Fibroblast of lung (primary cell): ENCODE results near the gene MFAP4. TPM values are rescaled to one million over a fixed set of nuclear protein-coding genes. Genes with fewer than 3 reads are reported as not detected.

Experiments
- DNase-seq, 2 donors: peaks; one replicate each; pipeline versions ENCODE4 v3.0.0 to v3.0.0-alpha.2; 2010; ENCODE audit warnings: low read depth in 2 of 2
- H2AFZ ChIP-seq: 2 replicates; pipeline ENCODE4 v1.5.1; 2012; ENCODE audit warnings: low read length, control low read depth, inconsistent platforms
- H3K27ac ChIP-seq: 2 replicates; pipeline ENCODE4 v1.5.1; 2011; ENCODE audit warnings: low read length, control low read depth; ENCODE audit not compliant: insufficient read depth
- H3K27me3 ChIP-seq: 2 replicates; pipeline ENCODE4 v1.5.1; 2011; ENCODE audit warnings: mild to moderate bottlenecking, low read length; ENCODE audit not compliant: control insufficient read depth, insufficient read depth
- H3K36me3 ChIP-seq: 2 replicates; pipeline ENCODE4 v1.5.1; 2011; ENCODE audit warnings: low read length; ENCODE audit not compliant: control insufficient read depth, insufficient read depth
- H3K4me1 ChIP-seq: 2 replicates; pipeline ENCODE4 v1.5.1; 2011; ENCODE audit warnings: low read length; ENCODE audit not compliant: control insufficient read depth, insufficient read depth; ENCODE audit errors: extremely low read depth
- H3K4me2 ChIP-seq: 2 replicates; pipeline ENCODE4 v1.5.1; 2011; ENCODE audit warnings: low read length, control low read depth; ENCODE audit not compliant: insufficient read depth; ENCODE audit errors: extremely low read depth
- H3K4me3 ChIP-seq, 4 experiments: fragments of 200-600 bp in 1 of 4; sonication (generic) in 1 of 4; replicated peaks in 1 of 4; 2 replicates each; pipeline ENCODE4 v1.5.1; 2011 to 2016; ENCODE audit warnings: low read length in 4 of 4, low read depth in 3 of 4, mild to moderate bottlenecking in 3 of 4, control low read depth in 2 of 4, inconsistent platforms in 1 of 4, mixed read lengths in 1 of 4; ENCODE audit not compliant: insufficient read depth in 1 of 4; ENCODE audit errors: control extremely low read depth in 1 of 4
- H3K79me2 ChIP-seq: 2 replicates; pipeline ENCODE4 v1.5.1; 2012; ENCODE audit warnings: mild to moderate bottlenecking, low read length, inconsistent platforms; ENCODE audit not compliant: control insufficient read depth, insufficient read depth
- H3K9ac ChIP-seq: 2 replicates; pipeline ENCODE4 v1.5.1; 2011; ENCODE audit warnings: mild to moderate bottlenecking, low read length, control low read depth; ENCODE audit not compliant: insufficient read depth
- H3K9me3 ChIP-seq: 2 replicates; pipeline ENCODE4 v1.5.1; 2012; ENCODE audit warnings: low read depth, low read length; ENCODE audit not compliant: control insufficient read depth, insufficient read depth
- H4K20me1 ChIP-seq: 2 replicates; pipeline ENCODE4 v1.5.1; 2011; ENCODE audit warnings: low read length; ENCODE audit not compliant: control insufficient read depth, insufficient read depth; ENCODE audit errors: extremely low read depth
- CTCF ChIP-seq, 2 donors: IDR thresholded peaks in 1 of 2; conservative IDR thresholded peaks in 1 of 2; 1 replicate in 1 of 2; 2 replicates in 1 of 2; pipeline ENCODE4 v1.5.1; 2011 to 2012; ENCODE audit warnings: low read length in 2 of 2, control low read depth in 1 of 2, inconsistent platforms in 1 of 2, low read depth in 1 of 2, mild to moderate bottlenecking in 1 of 2
- EZH2 ChIP-seq: IDR thresholded peaks from 2 replicates; pipeline ENCODE4 v1.5.1; 2012; ENCODE audit warnings: low read length, control low read depth, mild to moderate bottlenecking; ENCODE audit errors: missing control alignments
- polyA plus RNA-seq, 2 donors: library from polyadenylated mRNA; depleted of rRNA in 1 of 2; stranded (reverse) in 1 of 2; unstranded in 1 of 2; fragments of >200 nt; gene quantifications; 2 replicates each; pipeline ENCODE4 v1.2.1, GENCODE V29; 2011 to 2012; ENCODE audit warnings: missing spikeins in 1 of 2
- total RNA-seq: library from RNA; depleted of rRNA; stranded (reverse); fragments of >200 nt; gene quantifications from 2 replicates; pipeline ENCODE4 v1.2.1, GENCODE V29; 2014

The MFAP4 gene
- total and polyA plus RNA-seq, 2 donors (not counting 1 experiment from before 2014, with no cell fraction given): 53.3 to 81.3 TPM

- DNase-seq: no peak
- Histone ChIP-seq H3K27ac (no peak overlapping the region), H3K4me1 (no peaks in the 10 kb centered on the region), H3K4me2 (no peak overlapping the region), H2AFZ (no peak overlapping the region), H3K4me3 (no peak overlapping the region), H3K9me3 (no peaks in the 10 kb centered on the region), H3K27me3 (no peaks in the 10 kb centered on the region), H3K36me3 (no peaks in the 10 kb centered on the region), H4K20me1 (no peaks in the 10 kb centered on the region), H3K9ac (no peak overlapping the region), H3K79me2 (no peaks in the 10 kb centered on the region)
- TF ChIP-seq EZH2: no peak
- no peak for TF ChIP-seq CTCF (conservative IDR thresholded peaks at IDR 0.05 in 1 of 2, IDR thresholded peaks at IDR 0.05 in 1 of 2; ENCODE audit: low read depth in 1 of 2, low read length in 2 of 2)
Measured at GRCh38 chr17:19404264-19404663, 17.3 kb upstream of the MFAP4 start.

- Histone ChIP-seq H4K20me1 (no peaks in the 10 kb centered on the region), H3K27ac (no peak overlapping the region), H3K9ac (no peak overlapping the region)
Measured at GRCh38 chr17:19403021-19403420, 16.0 kb upstream of the MFAP4 start.

GRCh38 chr17:19402171-19402570 is 15.2 kb upstream of the MFAP4 start:
- Histone ChIP-seq H3K27me3 (no peaks in the 10 kb centered on the region), H2AFZ (no peak overlapping the region)
- no peak for TF ChIP-seq EZH2
- no peak for TF ChIP-seq CTCF (conservative IDR thresholded peaks at IDR 0.05 in 1 of 2, IDR thresholded peaks at IDR 0.05 in 1 of 2; ENCODE audit: low read depth in 1 of 2, low read length in 2 of 2)

More at GRCh38 chr17:19403021-19403420, 16.0 kb upstream of the MFAP4 start:
- H3K4me2 ChIP-seq: no peak overlapping the region
- H3K9me3 ChIP-seq: no peaks in the 10 kb centered on the region
- DNase-seq: no peak
- H3K36me3 ChIP-seq: no peaks in the 10 kb centered on the region
- H3K79me2 ChIP-seq: no peaks in the 10 kb centered on the region
- no peak overlapping the region for H3K4me3 ChIP-seq
- peaks cover 6% of the 10 kb centered on the region for H3K4me1 ChIP-seq
- H2AFZ ChIP-seq: no peak overlapping the region
- no peaks in the 10 kb centered on the region for H3K27me3 ChIP-seq
- TF ChIP-seq EZH2: no peak
- no peak for TF ChIP-seq CTCF (conservative IDR thresholded peaks at IDR 0.05 in 1 of 2, IDR thresholded peaks at IDR 0.05 in 1 of 2; ENCODE audit: low read depth in 1 of 2, low read length in 2 of 2)

More at GRCh38 chr17:19402171-19402570, 15.2 kb upstream of the MFAP4 start:
- Histone ChIP-seq H3K27ac (no peak overlapping the region), H3K4me3 (no peak overlapping the region), H3K79me2 (no peaks in the 10 kb centered on the region), H3K9ac (no peak overlapping the region), H3K4me1 (peaks cover 6% of the 10 kb centered on the region), H3K36me3 (no peaks in the 10 kb centered on the region), H4K20me1 (no peaks in the 10 kb centered on the region), H3K9me3 (no peaks in the 10 kb centered on the region), H3K4me2 (no peak overlapping the region)
- DNase-seq: no peak
